ENCODE data around the gene NDUFAF7.

The NDUFAF7 gene

GRCh38 chr2:37283207-37283606 lies 51.7 kb downstream of the NDUFAF7 start:
- no peak overlapping the region for H3K27ac ChIP-seq (ENCODE audit: extremely low read depth, low read depth, low read length)
- no peaks in the 10 kb centered on the region for H3K9me3 ChIP-seq (ENCODE audit: control insufficient read depth, insufficient read depth, low read depth, low read length)
- CTCF ChIA-PET = interaction anchor here (1.1 kb wide), 1 partner anchor 550 kb away, joined by 4 read pairs; no protein-coding TSS in a partner anchor
- POLR2A ChIA-PET = interaction anchor here (0.6 kb wide), 1 partner anchor 1009 kb away, joined by 3 read pairs; no protein-coding TSS in a partner anchor
- H3K36me3 ChIP-seq (ENCODE audit: control insufficient read depth in 2 of 2, insufficient read depth in 1 of 2, low read length in 2 of 2) = peaks cover 65 to 67% of the 10 kb centered on the region in 2 experiments
- TF ChIP-seq PBX3 (CRISPR knock-in tag; IDR thresholded peaks at IDR 0.05) (no peak), ZIC2 (tag by site-specific recombination; IDR thresholded peaks at IDR 0.05) (no peak), GLI2 (tag by site-specific recombination; IDR thresholded peaks at IDR 0.05; ENCODE audit: borderline replicate concordance, low read depth) (no peak), ZNF280C (tag by site-specific recombination; IDR thresholded peaks at IDR 0.05) (no peak), FEZF1 (tag by site-specific recombination; IDR thresholded peaks at IDR 0.05) (no peak), ZNF341 (tag by site-specific recombination; IDR thresholded peaks at IDR 0.05; ENCODE audit: low read depth) (no peak), TRIM28 (IDR thresholded peaks at IDR 0.05; ENCODE audit: borderline replicate concordance, low read length) (no peak), OVOL3 (tag by site-specific recombination; IDR thresholded peaks at IDR 0.05) (no peak)
- H3K4me3 ChIP-seq (ENCODE audit: low read depth, low read length) = no peak overlapping the region
- no peaks in the 10 kb centered on the region for H3K4me1 ChIP-seq (ENCODE audit: control insufficient read depth, insufficient read depth, low read length)

GRCh38 chr2:37284381-37284780 lies 52.9 kb downstream of the NDUFAF7 start:
- no peaks in the 10 kb centered on the region for H3K9me3 ChIP-seq (ENCODE audit: control insufficient read depth, insufficient read depth, low read depth, low read length)
- CTCF ChIA-PET = interaction anchor here (0.6 to 1.2 kb wide), 6 partner anchors 17 to 548 kb away, joined by 3 to 5 read pairs (median 4); no protein-coding TSS in a partner anchor
- TF ChIP-seq ZNF785 (tag by site-specific recombination; IDR thresholded peaks at IDR 0.05) (no peak), ZNF544 (tag by site-specific recombination; IDR thresholded peaks at IDR 0.05) (no peak), ZNF670 (tag by site-specific recombination; IDR thresholded peaks at IDR 0.05; ENCODE audit: low read depth) (no peak), ZNF112 (tag by site-specific recombination; IDR thresholded peaks at IDR 0.05) (no peak), ZNF391 (tag by site-specific recombination; IDR thresholded peaks at IDR 0.05; ENCODE audit: borderline replicate concordance, low read depth) (no peak), INSM2 (tag by site-specific recombination; IDR thresholded peaks at IDR 0.05) (no peak), ZNF76 (tag by site-specific recombination; IDR thresholded peaks at IDR 0.05; ENCODE audit: borderline replicate concordance, low read depth) (no peak), ZNF660 (tag by site-specific recombination; IDR thresholded peaks at IDR 0.05) (no peak), ZNF398 (tag by site-specific recombination; IDR thresholded peaks at IDR 0.05) (no peak), ZNF513 (tag by site-specific recombination; IDR thresholded peaks at IDR 0.05) (no peak), ZNF175 (tag by site-specific recombination; IDR thresholded peaks at IDR 0.05) (no peak), TCF7L2 (IDR thresholded peaks at IDR 0.05; ENCODE audit: borderline replicate concordance, low read depth, low read length) (no peak), PRDM4 (tag by site-specific recombination; IDR thresholded peaks at IDR 0.05) (no peak)

More at GRCh38 chr2:37284381-37284780, 52.9 kb downstream of the NDUFAF7 start:
- H3K27ac ChIP-seq (ENCODE audit: extremely low read depth, low read depth, low read length) = no peak overlapping the region
- H3K4me3 ChIP-seq (ENCODE audit: low read depth, low read length) = no peak overlapping the region
- POLR2A ChIA-PET = no interaction called here
- peaks cover 64 to 69% of the 10 kb centered on the region in 2 experiments for H3K36me3 ChIP-seq (ENCODE audit: control insufficient read depth in 2 of 2, insufficient read depth in 1 of 2, low read length in 2 of 2)
- no peaks in the 10 kb centered on the region for H3K4me1 ChIP-seq (ENCODE audit: control insufficient read depth, insufficient read depth, low read length)

All from HEK293 (cell line).